OCI-LY7 (cell line): Measurements from ENCODE around the gene SH2D1B.

ENCODE experiments used
- CTCF ChIP-seq: fragments of 200-600 bp; sonication (generic); conservative IDR thresholded peaks from 2 replicates; pipeline ENCODE4 v1.5.1; 2014; ENCODE audit warnings: mild to moderate bottlenecking, antibody characterized with exemption, low read length, moderate library complexity, mixed read lengths
- EZH2phosphoT487 ChIP-seq: fragments of 200-600 bp; sonication (generic); IDR thresholded peaks from 2 replicates; pipeline ENCODE4 v1.6.1; 2018; ENCODE audit warnings: low read depth, borderline replicate concordance, mild to moderate bottlenecking, mixed run types, antibody characterized with exemption, low read length, moderate library complexity, mixed read lengths

- TF ChIP-seq EZH2phosphoT487 (no peak), CTCF (no peak)
These were observed at the start of gene SH2D1B for GRCh38 chr1:162412002-162412401.
